Measurements from ENCODE around the gene GRID1. TPM values are rescaled to one million over a fixed set of nuclear protein-coding genes. Genes with fewer than 3 reads are reported as not detected.

The GRID1 gene
- total and polyA plus RNA-seq, 8 donors: 0.31 to 8.5 (median 1.0) TPM; not detected in 1

GRCh38 chr10:86252556-86252955 is 114.0 kb downstream of the GRID1 start:
- no peak for DNase-seq
- intact Hi-C loops (cut with DNase I; ENCODE audit: low total_unique reads): no loop called here
- 20 to 47% (median 36%) methylated on average over 3 of the region's 3 CpGs for WGBS, 5 donors

GRCh38 chr10:86252079-86252478 is 114.5 kb downstream of the GRID1 start:
- H3K4me3 ChIP-seq: no peak overlapping the region
- peaks cover 0 to 7% (median 2%) of the 10 kb centered on the region in 4 donors for H3K9me3 ChIP-seq
- no peaks in the 10 kb centered on the region for H3K36me3 ChIP-seq
- intact Hi-C loops (cut with DNase I; ENCODE audit: low total_unique reads): no loop called here
- H3K4me1 ChIP-seq: no peaks in the 10 kb centered on the region
- TF ChIP-seq CTCF (IDR thresholded peaks at IDR 0.05) (no peak), EP300 (IDR thresholded peaks at IDR 0.05) (no peak)
- WGBS, 5 donors: 67 to 84% (median 71%) methylated on average over 7 of the region's 7 CpGs
- no peak overlapping the region for H3K27ac ChIP-seq
- H3K27me3 ChIP-seq: peaks cover 0 to 5% (median 0%) of the 10 kb centered on the region in 3 donors
- DNase-seq: peak in 1 of 2 donors; percentile 1

More at GRCh38 chr10:86252556-86252955, 114.0 kb downstream of the GRID1 start:
- TF ChIP-seq POLR2A (IDR thresholded peaks at IDR 0.05): no peak
- no peak for TF ChIP-seq CTCF (IDR thresholded peaks at IDR 0.05)
- no peak for TF ChIP-seq POLR2AphosphoS5 (IDR thresholded peaks at IDR 0.05)
- TF ChIP-seq EP300 (IDR thresholded peaks at IDR 0.05): no peak
- Histone ChIP-seq H3K36me3 (no peaks in the 10 kb centered on the region), H3K9me3 (peaks cover 0 to 7% (median 2%) of the 10 kb centered on the region in 4 donors), H3K4me3 (no peak overlapping the region), H3K4me1 (no peaks in the 10 kb centered on the region), H3K27ac (no peak overlapping the region), H3K27me3 (peaks cover 0 to 5% (median 0%) of the 10 kb centered on the region in 3 donors)

- peaks cover 0 to 5% (median 0%) of the 10 kb centered on the region in 3 donors for H3K27me3 ChIP-seq
- TF ChIP-seq POLR2A (IDR thresholded peaks at IDR 0.05): no peak
- intact Hi-C loops (cut with DNase I; ENCODE audit: low total_unique reads): no loop called here
- peaks cover 0 to 7% (median 2%) of the 10 kb centered on the region in 4 donors for H3K9me3 ChIP-seq
- H3K36me3 ChIP-seq: no peaks in the 10 kb centered on the region
- H3K4me3 ChIP-seq: no peak overlapping the region
- no peaks in the 10 kb centered on the region for H3K4me1 ChIP-seq
- 69 to 94% (median 88%) methylated on average over 2 of the region's 2 CpGs for WGBS, 5 donors
- no peak overlapping the region for H3K27ac ChIP-seq
- DNase-seq: no peak
Measured at GRCh38 chr10:86251426-86251825, 115.2 kb downstream of the GRID1 start.

GRCh38 chr10:86250399-86250798 is 116.2 kb downstream of the GRID1 start:
- intact Hi-C loops (cut with DNase I; ENCODE audit: low total_unique reads): no loop called here

More at GRCh38 chr10:86250399-86250798, 116.2 kb downstream of the GRID1 start:
- no peaks in the 10 kb centered on the region for H3K36me3 ChIP-seq
- H3K27ac ChIP-seq: no peak overlapping the region
- H3K9me3 ChIP-seq: peaks cover 0 to 7% (median 2%) of the 10 kb centered on the region in 4 donors
- 92 to 100% (median 94%) methylated on average over 4 to 15 of the region's 15 CpGs for WGBS, 5 donors
- no peak for TF ChIP-seq POLR2AphosphoS5 (IDR thresholded peaks at IDR 0.05)
- no peak for TF ChIP-seq EP300 (IDR thresholded peaks at IDR 0.05)
- TF ChIP-seq POLR2A (IDR thresholded peaks at IDR 0.05): no peak
- no peak for TF ChIP-seq CTCF (IDR thresholded peaks at IDR 0.05)
- no peak for DNase-seq
- H3K27me3 ChIP-seq: peaks cover 0 to 5% (median 0%) of the 10 kb centered on the region in 3 donors
- H3K4me1 ChIP-seq: no peaks in the 10 kb centered on the region
- H3K4me3 ChIP-seq: no peak overlapping the region
